ENCODE data around the gene KLF11. TPM values are rescaled to one million over a fixed set of nuclear protein-coding genes. Genes with fewer than 3 reads are reported as not detected.

The KLF11 gene
- total RNA-seq (2014; rRNA removed; shearing (Covaris generic)), result 9.6 and 10.4 TPM in 2 replicates

DNA sequence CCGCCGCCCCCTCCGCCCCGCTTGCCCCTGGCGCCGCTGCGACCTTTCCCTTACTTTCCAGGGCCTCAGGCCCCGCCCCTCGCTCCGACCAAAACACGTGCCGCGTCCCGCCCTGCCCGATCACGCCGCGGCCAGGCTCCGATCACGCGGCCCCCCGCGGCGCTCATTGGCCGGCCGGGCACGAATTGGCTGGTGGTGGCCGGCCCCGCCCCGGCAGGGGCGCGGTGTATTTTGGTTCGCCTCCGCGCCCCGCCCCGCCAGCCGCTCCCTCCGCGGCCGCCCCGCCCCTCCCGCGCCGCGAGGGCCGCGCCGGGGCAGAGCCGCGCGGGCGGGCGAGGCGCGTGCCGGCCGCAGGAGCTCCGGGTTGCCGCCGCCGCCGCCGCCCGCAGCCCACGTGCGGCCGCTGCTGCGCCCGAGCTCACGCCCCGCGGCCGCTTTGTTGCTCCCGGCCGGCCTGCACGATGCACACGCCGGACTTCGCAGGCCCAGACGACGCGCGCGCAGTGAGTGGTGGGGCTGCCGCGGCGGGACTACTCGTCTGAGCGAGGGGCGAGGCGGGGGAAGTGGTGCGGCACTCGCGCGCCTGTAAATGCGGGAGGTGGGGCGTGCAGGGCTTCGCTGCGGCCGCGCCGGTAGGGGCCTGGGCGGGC lies at the start of gene KLF11:
TSS of gene KLF11 (plus strand) at position 295 of the 650 bp plus-strand sequence. CDS start at position 462, 167 bp downstream.
- peak; percentile 86 for DNase-seq (ENCODE audit: low read depth)

DNA sequence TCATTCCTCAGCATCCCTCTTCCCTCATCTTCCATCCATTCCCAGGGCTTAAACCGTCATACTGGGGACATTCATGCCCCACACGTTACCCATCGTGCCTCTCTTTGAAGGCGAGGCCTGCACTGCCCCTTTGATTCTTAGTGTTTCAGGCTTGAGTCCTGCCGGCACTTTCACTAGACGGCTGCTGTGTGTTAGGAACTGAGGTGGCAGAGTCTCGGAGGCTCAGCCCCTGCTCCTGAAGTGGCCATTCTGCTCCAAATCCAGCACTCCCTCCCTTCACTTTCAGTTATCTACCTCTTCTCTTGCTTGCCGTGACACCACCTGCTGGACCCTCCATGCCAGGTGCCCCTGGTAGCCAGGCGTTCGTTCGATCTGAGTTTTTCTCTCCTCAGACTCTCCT lies 48.9 kb upstream of the KLF11 start:
- DNase-seq (ENCODE audit: low read depth), result no peak

DNA sequence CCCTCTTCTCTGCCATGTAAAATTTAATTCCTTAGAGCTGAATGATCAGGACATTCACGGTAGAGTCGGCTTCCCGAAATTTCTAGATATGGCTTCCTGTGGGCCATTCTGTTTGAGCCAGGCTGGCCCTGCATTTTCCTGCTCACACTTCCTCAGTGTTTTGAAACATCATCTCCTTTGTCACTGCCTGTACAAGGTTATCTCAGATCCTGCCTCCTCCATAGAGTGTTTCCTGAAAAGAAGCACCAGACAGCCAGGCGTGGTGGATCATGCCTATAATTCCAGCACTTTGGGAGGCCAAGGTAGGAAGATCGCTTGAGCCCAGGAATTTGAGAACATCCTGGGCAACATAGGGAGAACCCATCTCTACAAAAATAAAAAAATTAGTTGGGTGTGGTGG lies 48.3 kb upstream of the KLF11 start:
- DNase-seq (ENCODE audit: low read depth), result no peak

DNA sequence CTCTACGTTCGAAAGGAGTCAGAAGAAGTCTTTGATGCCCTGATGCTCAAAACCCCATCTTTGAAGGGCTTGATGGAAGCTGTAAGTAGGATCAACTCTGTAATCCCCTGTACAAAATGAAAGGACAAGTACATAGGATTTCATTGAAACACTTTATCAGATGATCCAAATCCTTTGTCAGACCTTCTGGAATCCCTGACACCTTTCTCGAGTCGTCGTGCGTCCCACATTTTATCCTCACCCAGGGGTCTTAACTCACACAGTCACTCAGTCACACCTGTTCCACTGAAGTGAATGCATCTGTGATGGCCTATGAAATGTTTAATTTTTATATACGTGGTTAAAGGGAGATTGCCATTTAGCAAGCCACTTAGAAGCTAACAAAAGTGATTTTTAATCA lies 47.0 kb upstream of the KLF11 start:
- no peak for DNase-seq (ENCODE audit: low read depth)

DNA sequence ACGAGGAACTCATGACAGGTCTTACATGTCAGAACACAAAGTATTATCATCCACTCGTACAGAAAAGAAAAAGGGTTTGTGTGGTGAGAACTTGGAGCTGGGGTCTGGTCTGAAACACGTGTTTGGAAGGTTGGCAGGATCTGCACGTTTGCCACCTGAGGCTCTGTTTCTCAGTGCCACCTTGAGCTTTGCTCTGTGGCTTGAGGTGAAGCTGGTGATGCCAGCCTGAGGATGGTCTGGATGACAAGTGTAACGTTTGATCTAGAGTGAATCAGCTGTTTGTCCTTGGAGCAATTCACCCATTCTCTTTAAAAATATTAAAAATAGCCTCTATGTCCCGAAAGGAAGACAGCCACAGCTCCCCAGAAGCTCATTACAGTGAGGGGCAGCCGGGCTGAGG lies 45.4 kb upstream of the KLF11 start:
- DNase-seq (ENCODE audit: low read depth), result no peak

DNA sequence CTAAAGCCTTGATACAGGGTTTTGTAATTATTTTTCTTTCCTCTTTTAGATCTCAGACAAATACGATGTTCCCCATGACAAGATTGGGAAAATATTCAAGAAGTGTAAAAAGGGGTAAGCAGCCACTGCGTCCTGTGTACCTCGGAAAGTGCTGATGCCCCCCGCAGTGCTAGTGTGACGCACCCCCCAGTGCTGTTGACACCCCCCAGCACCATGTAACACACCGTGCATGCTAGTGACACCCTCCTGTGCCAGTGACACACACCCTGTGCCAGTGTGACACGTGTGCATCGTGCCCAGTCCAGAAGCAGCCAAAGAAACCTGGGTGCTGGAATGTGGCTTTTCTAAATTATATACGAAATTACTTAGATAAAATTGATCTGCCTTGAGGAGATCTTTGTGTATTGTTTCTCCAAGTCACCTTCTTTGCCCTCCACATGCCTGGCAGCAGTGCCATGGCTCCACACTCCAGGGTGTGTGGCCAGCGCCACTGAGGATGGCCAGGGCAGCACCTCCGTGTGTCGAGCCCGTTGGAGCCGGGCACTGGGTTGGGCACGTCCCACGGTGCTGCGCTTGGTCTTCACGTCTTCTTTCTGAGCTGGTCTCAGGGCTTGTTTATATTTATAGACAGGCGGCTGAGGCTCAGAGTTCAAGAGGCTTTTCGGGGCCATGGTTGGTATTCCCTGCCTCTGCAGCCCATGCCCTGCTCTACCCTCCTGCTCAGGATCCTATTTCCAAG lies 44.3 kb upstream of the KLF11 start:
- no peak for DNase-seq (ENCODE audit: low read depth)

DNA sequence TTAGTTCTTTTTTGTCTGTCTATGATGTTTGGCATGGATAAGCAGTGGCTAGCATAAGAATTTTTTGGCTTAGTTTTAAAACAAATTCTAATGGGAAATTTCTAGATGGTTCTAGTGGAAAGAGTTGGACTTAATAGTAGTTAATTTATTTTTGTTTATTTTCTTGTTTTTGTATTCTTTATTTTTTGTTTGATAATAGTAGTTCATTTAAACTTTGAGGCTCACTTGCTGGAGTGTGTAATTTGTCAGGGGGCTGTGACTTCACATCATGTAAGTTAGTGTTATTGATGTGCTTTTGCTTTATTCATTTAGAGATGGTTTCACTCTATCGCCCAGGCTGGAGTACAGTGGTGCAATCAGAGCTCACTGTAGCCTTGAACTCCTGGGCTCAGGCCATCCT lies 43.7 kb upstream of the KLF11 start:
- DNase-seq (ENCODE audit: low read depth), result no peak

DNA sequence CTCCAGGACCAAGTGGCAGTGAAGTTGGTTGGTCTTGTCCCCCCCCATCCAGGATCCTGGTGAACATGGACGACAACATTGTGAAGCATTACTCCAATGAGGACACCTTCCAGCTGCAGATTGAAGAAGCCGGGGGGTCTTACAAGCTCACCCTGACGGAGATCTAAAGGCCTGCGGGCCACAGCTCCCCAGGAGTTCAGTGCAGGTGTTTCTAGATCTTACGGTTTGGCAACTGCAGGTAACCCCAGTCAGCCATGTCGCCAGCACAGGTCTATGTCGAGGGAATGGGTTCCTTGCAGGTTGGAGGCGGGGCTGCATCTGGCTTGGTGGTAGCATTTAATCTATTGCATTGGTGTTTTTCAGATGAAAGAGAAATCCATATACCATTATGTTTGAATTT lies 42.8 kb upstream of the KLF11 start:
- no peak for DNase-seq (ENCODE audit: low read depth)

DNA sequence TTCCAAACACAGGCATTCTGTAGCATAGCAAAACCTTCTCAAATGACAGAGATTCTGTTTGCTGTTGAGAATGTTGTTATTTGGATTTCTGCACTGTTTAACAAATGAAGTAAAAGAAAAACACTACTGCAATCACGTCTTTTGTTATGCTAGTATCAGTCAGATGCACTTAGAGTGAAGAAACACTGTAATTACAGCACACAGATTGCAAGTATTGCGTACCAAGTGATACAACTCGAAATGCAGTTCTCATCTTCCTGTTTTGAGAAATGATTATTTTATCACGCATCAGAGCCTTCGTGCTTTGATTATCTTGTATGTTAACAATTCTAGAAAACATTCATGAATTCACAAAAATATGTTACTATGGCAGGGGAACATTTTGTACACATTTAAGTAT lies 41.8 kb upstream of the KLF11 start:
- no peak for DNase-seq (ENCODE audit: low read depth)

DNA sequence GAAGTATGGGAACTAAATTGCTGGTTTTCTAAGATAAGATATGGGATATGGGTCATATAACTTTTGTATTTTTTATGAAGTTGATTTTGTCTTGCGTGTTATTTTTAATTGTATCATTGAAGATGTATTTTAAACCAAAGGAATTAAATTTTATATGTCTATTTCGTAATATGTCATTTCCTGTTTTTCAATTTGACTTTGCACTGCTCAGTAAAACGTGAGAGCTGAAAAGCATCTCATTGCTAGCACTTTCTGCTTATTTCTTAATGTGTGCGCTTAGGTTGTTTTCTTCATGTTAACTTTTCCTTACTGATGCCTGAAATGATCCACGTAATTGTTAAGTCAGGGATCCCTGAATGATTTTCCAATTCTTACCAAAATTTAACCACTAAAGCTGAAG lies 41.2 kb upstream of the KLF11 start:
- no peak for DNase-seq (ENCODE audit: low read depth)

DNA sequence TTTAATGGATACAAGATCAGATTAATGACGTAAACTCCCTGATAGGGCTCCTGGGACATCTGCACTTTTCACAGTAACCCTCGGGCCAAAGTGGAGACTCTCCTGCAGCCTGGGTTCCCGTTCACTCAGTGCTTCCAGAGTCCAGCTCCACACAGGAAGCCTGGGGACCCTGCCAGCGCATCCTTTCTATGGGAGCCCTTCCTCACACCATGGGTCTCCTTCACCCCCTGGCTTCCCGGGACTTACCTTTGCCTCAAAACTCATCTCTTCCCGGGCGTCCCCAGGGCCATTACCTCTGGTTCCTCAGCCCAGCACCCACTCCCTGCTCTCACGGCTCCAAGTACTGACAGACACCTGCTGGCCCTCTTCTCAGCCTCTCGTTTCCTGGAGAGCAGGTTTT lies 40.7 kb upstream of the KLF11 start:
- no peak for DNase-seq (ENCODE audit: low read depth)

DNA sequence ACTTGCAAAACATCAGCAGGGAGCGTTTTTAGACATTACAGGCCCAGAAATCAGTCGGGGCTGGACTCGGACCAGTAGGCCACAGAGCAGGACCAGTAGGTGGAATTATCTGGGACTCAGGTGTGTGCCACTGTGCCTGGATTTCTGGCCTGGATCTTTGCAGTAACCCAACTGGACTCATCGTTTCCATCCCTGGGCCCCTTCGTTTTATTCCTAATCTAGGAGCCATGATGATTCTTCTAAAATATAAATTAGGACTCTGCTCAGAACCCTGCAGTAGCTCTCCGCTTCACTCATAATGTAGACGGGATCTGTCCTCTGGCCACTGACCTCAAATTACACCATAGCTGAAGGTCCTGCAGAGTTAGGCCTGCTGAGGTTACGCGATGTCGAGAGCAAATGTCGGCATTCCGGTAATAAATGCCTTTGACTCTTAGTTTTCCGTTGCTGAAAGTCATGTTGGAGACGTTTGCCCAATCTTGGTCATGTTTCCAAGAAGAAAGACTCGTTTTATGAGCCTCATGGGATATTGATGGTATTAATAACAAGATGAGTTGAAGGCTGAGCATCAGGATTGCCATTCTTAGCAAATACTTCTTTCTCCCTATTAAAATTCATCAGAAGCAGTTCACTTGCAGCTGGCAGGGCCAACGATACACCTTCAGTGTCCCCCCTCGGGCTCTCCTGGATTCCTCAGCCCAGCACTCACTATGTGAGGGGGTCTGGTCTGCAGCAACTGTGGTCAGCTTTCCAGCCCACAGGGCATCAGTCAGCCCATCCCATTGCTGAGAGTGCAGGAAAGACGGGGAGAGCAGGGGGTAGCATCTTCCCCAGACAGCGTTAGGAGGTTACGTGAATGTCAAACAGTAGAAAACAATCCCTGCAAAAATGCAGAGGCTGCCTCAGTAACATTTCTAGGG lies 39.9 kb upstream of the KLF11 start:
- no peak for DNase-seq (ENCODE audit: low read depth)

DNA sequence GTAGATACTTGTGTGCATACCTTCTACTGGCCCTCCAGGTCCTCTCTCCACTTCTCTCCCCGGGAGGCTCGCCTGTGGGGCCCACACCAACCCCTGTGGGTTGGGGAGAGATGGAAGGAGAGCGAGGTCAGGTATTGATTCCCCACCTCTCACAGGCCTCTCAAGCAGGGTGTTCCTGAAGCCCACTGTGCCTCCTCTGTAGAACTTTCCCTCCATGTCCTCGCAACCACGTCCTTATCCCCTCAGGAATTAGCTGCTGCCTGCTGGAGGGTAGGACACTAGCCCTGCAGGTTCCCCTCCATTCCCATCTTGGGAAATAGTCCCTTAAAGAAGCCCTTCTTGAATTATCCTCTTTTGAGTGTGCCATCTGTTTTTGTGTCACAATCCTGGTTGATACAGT lies 38.9 kb upstream of the KLF11 start:
- DNase-seq (ENCODE audit: low read depth), result no peak

DNA sequence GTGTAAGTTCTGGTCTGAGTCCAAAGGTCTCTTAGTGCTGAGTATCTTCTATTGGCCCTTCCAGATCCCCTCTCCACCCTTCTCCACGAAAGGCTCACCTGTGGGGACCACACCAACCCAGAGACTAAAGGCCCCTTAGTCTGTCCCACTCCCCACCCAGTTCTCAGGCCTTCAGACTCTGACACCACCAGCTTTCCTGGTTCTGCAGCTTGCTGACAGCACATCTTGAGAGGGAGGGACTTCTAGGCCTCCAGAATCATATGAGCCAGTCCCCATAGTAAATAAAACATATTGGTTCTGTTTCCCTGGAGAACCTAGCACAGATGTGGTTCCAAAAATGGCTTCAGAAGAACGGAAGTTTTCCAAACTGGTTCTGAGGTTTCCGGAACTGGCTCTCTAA lies 38.5 kb upstream of the KLF11 start:
- no peak for DNase-seq (ENCODE audit: low read depth)

DNA sequence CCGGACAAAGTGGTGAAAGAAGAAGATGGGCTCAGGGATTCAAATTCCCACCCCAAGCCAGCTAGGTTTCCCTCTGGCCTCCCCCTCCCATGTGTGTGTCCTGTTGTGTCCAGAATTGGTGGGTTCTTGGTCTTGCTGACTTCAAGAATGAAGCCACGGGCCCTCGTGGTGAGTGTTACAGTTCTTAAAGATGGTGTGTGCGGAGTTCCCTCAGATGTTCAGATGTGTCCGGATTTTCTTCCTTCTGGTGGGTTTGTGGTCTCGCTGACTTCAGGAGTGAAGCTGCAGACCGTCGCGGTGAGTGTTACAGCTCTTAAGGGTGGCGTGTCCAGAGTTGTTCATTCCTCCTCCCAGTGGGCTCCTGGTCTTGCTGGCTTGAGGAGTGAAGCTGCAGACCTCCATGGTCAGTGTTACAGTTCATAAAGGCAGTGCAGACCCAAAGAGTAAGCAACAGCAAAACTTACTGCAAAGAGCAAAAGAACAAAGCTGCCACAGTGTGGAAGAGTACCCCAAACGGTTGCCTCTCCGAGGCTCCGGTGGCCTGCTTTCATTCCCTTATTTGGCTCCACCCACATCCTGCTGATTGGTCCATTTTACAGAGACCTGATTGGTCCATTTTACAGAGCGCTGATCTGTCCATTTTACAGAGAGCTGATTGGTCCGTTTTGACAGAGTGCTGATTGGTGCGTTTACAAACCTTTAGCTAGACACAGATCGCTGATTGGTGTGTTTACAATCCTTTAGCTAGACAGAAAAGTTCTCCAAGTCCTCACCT lies 37.7 kb upstream of the KLF11 start:
- no peak for DNase-seq (ENCODE audit: low read depth)

DNA sequence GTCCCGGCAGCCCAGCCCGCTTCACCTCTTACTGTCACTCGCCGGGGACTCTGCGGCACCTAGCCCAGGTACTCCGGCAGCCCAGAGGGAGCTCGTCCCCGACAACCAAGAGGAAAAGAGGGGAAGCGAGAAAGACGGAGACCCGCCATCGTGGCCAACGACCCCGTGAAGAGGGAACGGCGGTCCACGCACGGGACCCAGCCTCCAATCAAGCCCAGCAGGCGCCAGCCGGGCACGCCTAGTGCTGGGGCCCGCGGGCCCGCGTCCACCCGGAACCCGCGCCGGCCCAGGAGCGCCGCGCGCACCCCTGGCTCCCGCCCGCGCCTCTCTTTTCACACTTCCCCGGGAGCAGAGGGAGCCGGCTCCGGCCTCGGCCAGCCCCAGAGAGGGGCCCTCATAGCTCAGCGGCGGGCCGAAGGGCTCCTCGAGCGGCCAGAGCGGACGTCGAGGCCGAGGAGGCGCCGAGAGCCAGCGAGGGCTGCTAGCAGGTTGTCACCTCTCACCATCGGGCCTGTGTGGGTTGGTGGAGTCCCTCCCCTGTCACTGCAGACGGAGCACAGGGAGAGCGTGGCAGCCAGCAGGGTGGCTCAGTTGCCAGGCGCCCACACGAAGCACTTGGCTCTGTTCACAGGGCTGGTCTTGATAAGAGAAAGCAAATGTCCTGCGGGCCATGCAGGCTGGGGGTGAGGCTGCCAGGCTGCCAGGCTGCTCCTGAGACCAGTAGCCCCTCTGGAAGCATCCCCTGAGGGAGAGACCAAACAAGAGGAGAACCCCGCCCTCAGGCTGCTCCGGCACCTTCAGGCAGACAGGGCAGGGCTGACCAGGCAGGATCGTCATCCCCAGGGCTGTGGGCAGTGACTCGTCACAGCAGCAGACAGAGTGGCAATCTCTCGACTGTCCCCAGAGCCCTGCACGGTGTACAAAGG lies 36.9 kb upstream of the KLF11 start:
- peak; percentile 38 for DNase-seq (ENCODE audit: low read depth)

DNA sequence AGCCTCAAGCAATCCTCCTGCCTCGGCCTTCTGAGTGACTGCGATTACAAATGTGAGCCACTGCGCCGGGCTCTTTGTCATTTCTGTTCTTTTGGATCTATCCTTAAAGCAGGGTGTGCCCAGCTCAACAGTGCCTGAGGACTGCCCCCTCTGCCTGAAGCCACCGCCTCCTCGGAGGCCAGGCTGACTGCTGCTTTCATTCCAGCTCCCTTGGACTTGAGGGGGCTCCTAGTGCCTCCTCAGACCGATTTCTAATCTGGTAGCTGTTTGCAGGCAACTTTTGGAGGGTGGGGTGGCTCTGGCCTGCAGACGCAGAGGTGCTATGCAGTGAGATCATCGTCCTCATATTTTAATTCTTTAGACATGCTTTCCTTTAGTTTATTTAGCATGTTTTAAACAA lies 35.9 kb upstream of the KLF11 start:
- DNase-seq (ENCODE audit: low read depth), result no peak

DNA sequence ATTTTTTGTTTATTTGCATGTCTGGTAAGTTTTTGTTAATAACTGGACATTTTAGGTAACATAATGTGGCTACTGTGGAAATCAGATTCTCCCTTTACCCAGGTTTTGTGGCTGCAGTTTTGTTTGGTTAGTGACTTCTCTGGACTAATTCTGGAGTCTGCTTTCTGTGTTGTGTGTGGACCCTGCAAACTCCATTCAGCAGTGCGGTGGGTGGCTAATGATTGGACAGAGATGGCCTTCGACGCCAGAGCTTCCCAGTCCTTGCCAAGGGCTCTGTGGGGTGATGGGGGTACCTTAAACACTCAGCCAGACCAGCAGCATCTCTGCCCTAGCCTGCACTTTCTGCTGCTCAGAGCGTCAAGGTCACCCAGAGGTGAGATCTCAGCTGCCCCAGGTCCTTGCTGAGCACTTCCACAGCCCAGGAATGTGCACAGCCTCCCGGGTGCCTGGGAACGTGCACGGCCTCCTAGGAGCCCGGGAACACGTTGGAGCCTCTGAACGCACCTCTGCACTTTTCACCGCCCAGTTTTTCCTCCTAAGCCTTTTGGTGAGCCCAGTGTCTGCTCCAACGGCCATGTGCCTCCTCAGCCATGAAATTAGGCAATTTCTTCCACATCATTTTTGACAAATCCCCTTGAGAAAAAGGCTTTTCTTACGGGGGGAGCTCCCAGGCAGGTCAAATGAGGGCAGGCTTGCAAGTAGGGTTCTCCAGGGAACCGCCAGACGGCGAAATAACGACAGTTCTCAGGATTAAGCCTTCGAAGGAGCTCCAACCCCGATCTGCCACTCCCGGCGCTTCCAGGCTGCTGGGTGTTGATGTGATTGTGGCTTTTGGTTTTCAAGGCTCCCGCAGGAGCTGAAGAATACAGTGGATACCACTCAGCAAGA lies 35.2 kb upstream of the KLF11 start:
- no peak for DNase-seq (ENCODE audit: low read depth)

DNA sequence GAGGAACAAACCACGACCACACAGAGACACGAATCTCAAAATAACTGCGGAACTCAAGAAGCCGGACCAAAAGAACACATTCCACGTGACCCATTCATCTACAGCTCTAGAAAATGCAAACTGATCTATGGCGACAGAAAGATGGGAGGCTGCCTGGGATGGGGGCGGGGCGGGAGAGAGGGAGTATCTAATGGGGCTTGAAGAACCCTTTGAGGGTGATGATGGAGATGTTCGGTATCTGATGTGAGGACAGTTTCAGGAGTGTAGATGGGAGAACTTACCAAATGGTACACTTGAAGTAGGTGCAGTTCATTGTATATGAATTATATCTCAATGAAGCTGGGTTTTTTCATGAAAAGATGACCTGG lies 34.6 kb upstream of the KLF11 start:
- DNase-seq (ENCODE audit: low read depth), result no peak
